ENCODE data around the gene NKAIN2. TPM values are rescaled to one million over a fixed set of nuclear protein-coding genes. Genes with fewer than 3 reads are reported as not detected.

Gene NKAIN2
- total and polyA plus RNA-seq, 5 donors from 2014 or later: not detected

GRCh38 chr6:124870611-124871459 is 1067.2 kb downstream of the NKAIN2 start:
- no peaks in the 10 kb centered on the region for H3K9me3 ChIP-seq (ENCODE audit: control insufficient read depth in 2 of 2, low read length in 2 of 2)
- H3K27me3 Mint-ChIP-seq: no peaks in the 10 kb centered on the region
- H3K36me3 ChIP-seq (ENCODE audit: control insufficient read depth, insufficient read depth, low read length): no peaks in the 10 kb centered on the region
- no peaks in the 10 kb centered on the region for H3K4me1 Mint-ChIP-seq
- no peak overlapping the region for H3K4me3 ChIP-seq (ENCODE audit: low read depth, low read length)
- no peak for ATAC-seq (ENCODE audit: low read depth in 2 of 2)
- H3K4me3 Mint-ChIP-seq: no peak overlapping the region
- H3K27ac ChIP-seq (ENCODE audit: insufficient read depth, low read length, poor library complexity, severe bottlenecking): no peak overlapping the region
- no peaks in the 10 kb centered on the region for H3K27me3 ChIP-seq (ENCODE audit: control insufficient read depth, insufficient read depth, low read length)
- H3K4me1 ChIP-seq (ENCODE audit: control insufficient read depth, insufficient read depth, low read length, poor library complexity, severe bottlenecking): no peaks in the 10 kb centered on the region
- DNase-seq: no peak
- H3K9me3 Mint-ChIP-seq: peaks cover 0 to 4% (median 2%) of the 10 kb centered on the region in 7 donors
- H3K27ac Mint-ChIP-seq: no peak overlapping the region
- H3K36me3 Mint-ChIP-seq: no peaks in the 10 kb centered on the region

GRCh38 chr6:124872361-124873065 is 1068.8 kb downstream of the NKAIN2 start:
- H3K4me1 ChIP-seq (ENCODE audit: control insufficient read depth, insufficient read depth, low read length, poor library complexity, severe bottlenecking): no peaks in the 10 kb centered on the region
- no peak overlapping the region for H3K27ac Mint-ChIP-seq
- H3K36me3 ChIP-seq (ENCODE audit: control insufficient read depth, insufficient read depth, low read length): no peaks in the 10 kb centered on the region
- peaks cover 0 to 4% (median 1%) of the 10 kb centered on the region in 7 donors for H3K9me3 Mint-ChIP-seq
- H3K4me1 Mint-ChIP-seq: no peaks in the 10 kb centered on the region
- DNase-seq (no peak), ATAC-seq (ENCODE audit: low read depth in 2 of 2) (no peak)
- H3K27me3 ChIP-seq (ENCODE audit: control insufficient read depth, insufficient read depth, low read length): no peaks in the 10 kb centered on the region
- H3K27me3 Mint-ChIP-seq: no peaks in the 10 kb centered on the region
- H3K27ac ChIP-seq (ENCODE audit: insufficient read depth, low read length, poor library complexity, severe bottlenecking): no peak overlapping the region
- H3K36me3 Mint-ChIP-seq: no peaks in the 10 kb centered on the region
- no peak overlapping the region for H3K4me3 Mint-ChIP-seq
- H3K4me3 ChIP-seq (ENCODE audit: low read depth, low read length): no peak overlapping the region
- no peaks in the 10 kb centered on the region for H3K9me3 ChIP-seq (ENCODE audit: control insufficient read depth in 2 of 2, low read length in 2 of 2)

GRCh38 chr6:124873066-124873410 is 1069.4 kb downstream of the NKAIN2 start:
- Mint-ChIP-seq H3K4me3 (no peak overlapping the region), H3K36me3 (no peaks in the 10 kb centered on the region), H3K4me1 (no peaks in the 10 kb centered on the region), H3K27ac (no peak overlapping the region), H3K9me3 (peaks cover 0 to 5% (median 2%) of the 10 kb centered on the region in 7 donors), H3K27me3 (no peaks in the 10 kb centered on the region)
- no peaks in the 10 kb centered on the region for H3K36me3 ChIP-seq (ENCODE audit: control insufficient read depth, insufficient read depth, low read length)
- H3K9me3 ChIP-seq (ENCODE audit: control insufficient read depth in 2 of 2, low read length in 2 of 2): no peaks in the 10 kb centered on the region
- H3K4me3 ChIP-seq (ENCODE audit: low read depth, low read length): no peak overlapping the region
- DNase-seq: no peak
- no peaks in the 10 kb centered on the region for H3K27me3 ChIP-seq (ENCODE audit: control insufficient read depth, insufficient read depth, low read length)
- no peak overlapping the region for H3K27ac ChIP-seq (ENCODE audit: insufficient read depth, low read length, poor library complexity, severe bottlenecking)
- ATAC-seq (ENCODE audit: low read depth in 2 of 2): no peak
- no peaks in the 10 kb centered on the region for H3K4me1 ChIP-seq (ENCODE audit: control insufficient read depth, insufficient read depth, low read length, poor library complexity, severe bottlenecking)

Other genes starting within 250 kb of the NKAIN2 start
- gene TRDN, start 166.9 kb upstream of the NKAIN2 start, total RNA-seq: not detected
- gene TRDN, start 166.9 kb upstream of the NKAIN2 start, polyA plus RNA-seq: not detected

Data from CD4-positive, CD25-positive, alpha-beta regulatory T cell (primary cell).